GM19099 (cell line): Measurements from ENCODE around the gene OR4S1.
"Not testable (repeated sequence)": the region's sequence is repeated elsewhere in the genome, so short reads cannot be mapped to it uniquely, and the experiment has no call there.

Source experiments
- POLR2A ChIP-seq: IDR thresholded peaks from 3 replicates; pipeline ENCODE4 v1.6.1; 2011; ENCODE audit warnings: low read depth; ENCODE audit not compliant: insufficient read length; ENCODE audit errors: extremely low read depth

OR4S1 gene

GRCh38 chr11:48305923-48306322 is at the start of gene OR4S1:
Gene OR4S1, plus strand, starts transcription at chr11:48306223. Its CDS starts 0 bp downstream, at chr11:48306223.
- no peak for TF ChIP-seq POLR2A

- no peak for TF ChIP-seq POLR2A
Observed at GRCh38 chr11:48261600-48261999, 44.4 kb upstream of the OR4S1 start.

GRCh38 chr11:48263423-48263911 is 42.6 kb upstream of the OR4S1 start, which contains the start of gene OR4X1:
Gene OR4X1, plus strand, starts transcription at chr11:48263861. Its CDS starts 0 bp downstream, at chr11:48263861.
- TF ChIP-seq POLR2A = no peak

GRCh38 chr11:48270621-48271020 is 35.4 kb upstream of the OR4S1 start:
- no peak for TF ChIP-seq POLR2A

- TF ChIP-seq POLR2A = no peak
Observed at GRCh38 chr11:48272606-48273005, 33.4 kb upstream of the OR4S1 start.

GRCh38 chr11:48307760-48308386 is 1.9 kb downstream of the OR4S1 start:
- TF ChIP-seq POLR2A = no peak

- TF ChIP-seq POLR2A = not testable (repeated sequence)
Observed at GRCh38 chr11:48324620-48325019, 18.6 kb downstream of the OR4S1 start, which contains the start of gene OR4C3. Gene OR4C3, plus strand, starts transcription at chr11:48324920. Its CDS starts 102 bp downstream, at chr11:48325022.

GRCh38 chr11:48341466-48341865 is 35.4 kb downstream of the OR4S1 start:
- no peak for TF ChIP-seq POLR2A

GRCh38 chr11:48354013-48354412 is 48.0 kb downstream of the OR4S1 start:
- TF ChIP-seq POLR2A = no peak

- no peak for TF ChIP-seq POLR2A
Observed at GRCh38 chr11:48354677-48355076, 48.7 kb downstream of the OR4S1 start.
